Cardiac muscle cell (in vitro differentiated cells and primary cell): ENCODE results near the gene FBXW8. TPM values are rescaled to one million over a fixed set of nuclear protein-coding genes. Genes with fewer than 3 reads are reported as not detected.

Experiments
- DNase-seq, 2 donors: peaks; one replicate each; pipeline versions ENCODE4 v3.0.0 to v3.0.0-alpha.2; 2010 to 2017; ENCODE audit warnings: low read depth in 1 of 2, low spot score in 1 of 2
- H3K27ac ChIP-seq: fragments of 200-600 bp; sonication (generic); 2 replicates; pipeline ENCODE4 v1.5.1; 2016
- H3K27me3 ChIP-seq: fragments of 200-600 bp; sonication (generic); 2 replicates; pipeline ENCODE4 v1.6.0; 2016; ENCODE audit warnings: control low read depth
- H3K36me3 ChIP-seq: fragments of 200-600 bp; sonication (generic); 2 replicates; pipeline ENCODE4 v1.5.1; 2016; ENCODE audit warnings: control low read depth
- H3K4me1 ChIP-seq: fragments of 200-600 bp; sonication (generic); 2 replicates; pipeline ENCODE4 v1.8.1; 2017; ENCODE audit warnings: low read depth, mild to moderate bottlenecking, mixed run types
- H3K4me3 ChIP-seq: fragments of 200-600 bp; sonication (generic); 2 replicates; pipeline ENCODE4 v1.5.1; 2016; ENCODE audit warnings: mild to moderate bottlenecking
- H3K9me3 ChIP-seq: fragments of 200-600 bp; sonication (generic); 2 replicates; pipeline ENCODE4 v1.5.1; 2017; ENCODE audit warnings: low read depth, mild to moderate bottlenecking, control low read depth
- CTCF ChIP-seq: IDR thresholded peaks from 2 replicates; pipeline ENCODE4 v1.5.1; 2012; ENCODE audit warnings: low read depth, mild to moderate bottlenecking, low read length
- polyA plus RNA-seq: library from polyadenylated mRNA; unstranded; fragments of >200 nt; fragmentation: Nextera tagmentation; extraction: Ambion mirVana; gene quantifications from 2 replicates; pipeline ENCODE4 v1.2.1, GENCODE V29; 2016
- total RNA-seq: library from RNA; depleted of rRNA; stranded (reverse); fragments of >200 nt; gene quantifications from 2 replicates; pipeline ENCODE4 v1.2.3, GENCODE V29; 2016

Gene FBXW8
- total and polyA plus RNA-seq, 2 experiments from 2014 or later = 15.3 to 25.7 TPM

GRCh38 chr12:117033382-117034221 lies 122.9 kb downstream of the FBXW8 start:
- Histone ChIP-seq H3K4me3 (no peak overlapping the region), H3K4me1 (peaks cover 48% of the 10 kb centered on the region), H3K27ac (peak overlapping the region; percentile 68), H3K27me3 (no peaks in the 10 kb centered on the region), H3K9me3 (no peaks in the 10 kb centered on the region), H3K36me3 (peaks cover under 1% of the 10 kb centered on the region)
- no peak for TF ChIP-seq CTCF
- peak in 1 of 2 donors; percentile 46 for DNase-seq

GRCh38 chr12:117034249-117034648 lies 123.5 kb downstream of the FBXW8 start:
- H3K4me3 ChIP-seq = no peak overlapping the region

GRCh38 chr12:117034701-117035151 lies 124.0 kb downstream of the FBXW8 start:
- Histone ChIP-seq H3K4me3 (no peak overlapping the region), H3K27ac (peak overlapping the region; percentile 68), H3K36me3 (no peaks in the 10 kb centered on the region), H3K27me3 (no peaks in the 10 kb centered on the region), H3K9me3 (no peaks in the 10 kb centered on the region), H3K4me1 (peaks cover 47% of the 10 kb centered on the region)
- TF ChIP-seq CTCF = no peak
- no peak for DNase-seq

More at GRCh38 chr12:117034249-117034648, 123.5 kb downstream of the FBXW8 start:
- Histone ChIP-seq H3K27me3 (no peaks in the 10 kb centered on the region), H3K4me1 (peaks cover 48% of the 10 kb centered on the region), H3K27ac (peak overlapping the region; percentile 68), H3K36me3 (no peaks in the 10 kb centered on the region), H3K9me3 (no peaks in the 10 kb centered on the region)
- no peak for TF ChIP-seq CTCF
- DNase-seq = no peak

GRCh38 chr12:117035287-117035686 lies 124.5 kb downstream of the FBXW8 start:
- H3K4me1 ChIP-seq = peaks cover 42% of the 10 kb centered on the region
- H3K27me3 ChIP-seq = no peaks in the 10 kb centered on the region
- no peak overlapping the region for H3K27ac ChIP-seq
- no peaks in the 10 kb centered on the region for H3K9me3 ChIP-seq
- no peak for TF ChIP-seq CTCF
- no peaks in the 10 kb centered on the region for H3K36me3 ChIP-seq
- DNase-seq = no peak
- H3K4me3 ChIP-seq = no peak overlapping the region

- H3K27me3 ChIP-seq = no peaks in the 10 kb centered on the region
- TF ChIP-seq CTCF = no peak
- H3K36me3 ChIP-seq = no peaks in the 10 kb centered on the region
- H3K27ac ChIP-seq = no peak overlapping the region
- no peak for DNase-seq
- H3K9me3 ChIP-seq = no peaks in the 10 kb centered on the region
- no peak overlapping the region for H3K4me3 ChIP-seq
- H3K4me1 ChIP-seq = peaks cover 38% of the 10 kb centered on the region
Observed at GRCh38 chr12:117036046-117036445, 125.3 kb downstream of the FBXW8 start.
